HepG2 (cell line): Measurements from ENCODE around the gene ASB3. TPM values are rescaled to one million over a fixed set of nuclear protein-coding genes. Genes with fewer than 3 reads are reported as not detected.
A peak's percentile ranks its signal among the peaks of the same experiment; 100 is the strongest.
"Not testable (repeated sequence)": the region's sequence is repeated elsewhere in the genome, so short reads cannot be mapped to it uniquely, and the experiment has no call there.

Source experiments
- ATAC-seq: fragments of 200-7000 bp; cut with Tn5 transposase; 3 replicates; pipeline ENCODE4 v1.9.1; 2020; ENCODE audit warnings: mild to moderate bottlenecking, moderate library complexity
- BruUV-seq: library from RNA; stranded (reverse); fragments of 400-500 nt; replicated peaks from 2 replicates; lab custom pipeline; 2021; lab: Mats Ljungman, UMichigan
- CTCF ChIA-PET: fragments of 300-600 bp; formaldehyde crosslinking; extraction: SDS; loops from one replicate; lab custom pipeline; 2021; ENCODE audit warnings: low total read pairs, inconsistent platforms, low intra/inter-chr PET ratio; lab: Yijun Ruan, JAX
- POLR2A ChIA-PET: fragments of 350-600 bp; sonication (Branson Sonifier 250); formaldehyde crosslinking; loops from one replicate; lab custom pipeline; 2020; ENCODE audit warnings: antibody characterized with exemption, inconsistent platforms; lab: Yijun Ruan, JAX
- DNase-seq: peaks from one replicate; pipeline ENCODE4 v3.0.0-alpha.2; 2015; ENCODE audit warnings: low spot score
- FAIRE-seq: peaks from 3 replicates; lab custom pipeline; 2011; peaks lifted over from hg19 to GRCh38; lab: Jason Lieb, UNC
- H2AFZ ChIP-seq: one replicate; pipeline ENCODE4 v1.6.1; 2011; ENCODE audit warnings: low read length, inconsistent platforms
- H3K27ac ChIP-seq: fragments of 300-600 bp; 3 replicates; pipeline ENCODE4 v1.8.0; 2011; ENCODE audit warnings: mixed run types, mild to moderate bottlenecking, mixed read lengths, low read length, inconsistent platforms; ENCODE audit not compliant: insufficient read depth; ENCODE audit errors: extremely low read length
- H3K27me3 ChIP-seq, 2 experiments: fragments of 200-600 bp in 1 of 2; 2 replicates in 1 of 2; 3 replicates in 1 of 2; pipeline versions ENCODE4 v1.6.0 to v1.8.0; 2011; ENCODE audit warnings: low read length in 2 of 2, mild to moderate bottlenecking in 2 of 2, moderate library complexity in 2 of 2, inconsistent platforms in 1 of 2; ENCODE audit not compliant: insufficient read depth in 2 of 2, control insufficient read depth in 1 of 2
- H3K36me3 ChIP-seq, 2 experiments: fragments of 200-600 bp in 1 of 2; replicated peaks in 1 of 2; 2 replicates in 1 of 2; 3 replicates in 1 of 2; pipeline versions ENCODE4 v1.5.1 to v1.8.0; 2011; ENCODE audit warnings: low read length in 2 of 2, inconsistent platforms in 1 of 2; ENCODE audit not compliant: insufficient read depth in 2 of 2, control insufficient read depth in 1 of 2
- H3K4me1 ChIP-seq: 2 replicates; pipeline ENCODE4 v1.5.1; 2012; ENCODE audit warnings: low read length, inconsistent platforms; ENCODE audit not compliant: insufficient read depth
- H3K4me2 ChIP-seq: 2 replicates; pipeline ENCODE4 v1.6.0; 2011; ENCODE audit warnings: low read depth, low read length, inconsistent platforms
- H3K4me3 ChIP-seq, 3 experiments: fragments of 200-600 bp in 1 of 3; sonication (generic), shearing (Covaris generic) in 1 of 3; replicated peaks in 1 of 3; 2 replicates each; pipeline ENCODE4 v1.5.1; 2011 to 2016; ENCODE audit warnings: low read length in 3 of 3, inconsistent platforms in 2 of 3, low read depth in 2 of 3, mild to moderate bottlenecking in 2 of 3, control low read depth in 1 of 3, mixed read lengths in 1 of 3; ENCODE audit not compliant: insufficient read depth in 1 of 3
- H3K79me2 ChIP-seq: one replicate; pipeline ENCODE4 v1.6.1; 2011; ENCODE audit warnings: low read length, inconsistent platforms; ENCODE audit not compliant: insufficient read depth
- H3K9ac ChIP-seq: 2 replicates; pipeline ENCODE4 v1.6.0; 2011; ENCODE audit warnings: mild to moderate bottlenecking, low read depth, low read length, inconsistent platforms; ENCODE audit not compliant: insufficient read depth
- H3K9me3 ChIP-seq: 2 replicates; pipeline ENCODE4 v1.5.1; 2012; ENCODE audit warnings: mild to moderate bottlenecking, low read length
- H4K20me1 ChIP-seq: 2 replicates; pipeline ENCODE4 v1.6.0; 2011; ENCODE audit warnings: inconsistent platforms, mild to moderate bottlenecking, low read length, moderate library complexity; ENCODE audit not compliant: insufficient read depth
- BORCS8-MEF2B ChIP-seq: sonication (generic); formaldehyde crosslinking; IDR thresholded peaks from 2 replicates; pipeline ENCODE4 v1.8.0; 2022; ENCODE audit warnings: mild to moderate bottlenecking, missing genetic modification reagents
- FUBP1 ChIP-seq: sonication (generic); formaldehyde crosslinking; IDR thresholded peaks from 2 replicates; pipeline ENCODE4 v1.5.1; 2020; ENCODE audit warnings: missing genetic modification reagents, mild to moderate bottlenecking, borderline replicate concordance
- ZNF274 ChIP-seq: sonication (generic); formaldehyde crosslinking; IDR thresholded peaks from 2 replicates; pipeline ENCODE4 v1.5.1; 2020; ENCODE audit warnings: mild to moderate bottlenecking, missing genetic modification reagents
- ZNF550 ChIP-seq: sonication (generic); formaldehyde crosslinking; IDR thresholded peaks from 2 replicates; pipeline ENCODE4 v1.4.0; 2020; ENCODE audit warnings: mild to moderate bottlenecking, missing genetic modification reagents, borderline replicate concordance
- ZNF598 ChIP-seq: sonication (generic); formaldehyde crosslinking; IDR thresholded peaks from 2 replicates; pipeline ENCODE4 v1.5.1; 2020; ENCODE audit warnings: mild to moderate bottlenecking, missing genetic modification reagents, borderline replicate concordance
- ZNF687 ChIP-seq: sonication (generic); formaldehyde crosslinking; IDR thresholded peaks from 2 replicates; pipeline ENCODE4 v1.5.1; 2020; ENCODE audit warnings: mild to moderate bottlenecking, missing genetic modification reagents, moderate library complexity
- WGBS: methylation state at CpG from one replicate; pipeline ENCODE4 v1.1.6; 2017; ENCODE audit warnings: low lambda C conversion rate; 5-methylcytosine and 5-hydroxymethylcytosine counted together
- in situ Hi-C: cut with HindIII; loops from 2 replicates; pipeline ENCODE4 v1.10.0; 2017; ENCODE audit warnings: low pct_unique_long_range_greater_than_20kb; ENCODE audit not compliant: extremely low pct_ligation_motif_present
- intact Hi-C: fragments of 100-400 bp; cut with micrococcal nuclease; formaldehyde crosslinking; loops from one replicate; pipeline ENCODE4 v1.10.0; 2022; ENCODE audit not compliant: unreplicated experiment
- polyA plus RNA-seq, 8 experiments: library from polyadenylated mRNA; depleted of rRNA in 3 of 8; stranded (reverse) in 7 of 8; unstranded in 1 of 8; fragments of >200 nt; fragmentation: Illumina TruSeq in 4 of 8; extraction: Trizol in 4 of 8; gene quantifications; 2 replicates each; pipeline versions ENCODE4 v1.2.1 to v1.2.3, GENCODE V29; 2011 to 2016; ENCODE audit warnings: low read depth in 4 of 8, missing spikeins in 1 of 8, mixed read lengths in 1 of 8; ENCODE audit not compliant: insufficient read depth in 1 of 8
- total RNA-seq, 5 experiments: library from RNA; depleted of rRNA; stranded (reverse); fragments of >200 nt; fragmentation: Illumina TruSeq; extraction: Trizol; gene quantifications; 2 replicates each; pipeline ENCODE4 v1.2.3, GENCODE V29; 2016; ENCODE audit warnings: low read depth in 1 of 5
- TF ChIP-seq, protein P1 (sequence below): sonication (generic); formaldehyde crosslinking; IDR thresholded peaks from 2 replicates; pipeline ENCODE4 v1.4.0; 2020; ENCODE audit warnings: mild to moderate bottlenecking, missing genetic modification reagents
- TF ChIP-seq, protein P2 (sequence below): sonication (generic); formaldehyde crosslinking; conservative IDR thresholded peaks from 2 replicates; pipeline ENCODE4 v1.8.0; 2022; ENCODE audit warnings: mild to moderate bottlenecking, moderate library complexity, missing genetic modification reagents

ASB3 gene
- total and polyA plus RNA-seq, 2 of the 13 experiments (the other 11 are each of a cell fraction or from before 2014, with no cell fraction given), result 40.1 to 41.8 TPM

DNA sequence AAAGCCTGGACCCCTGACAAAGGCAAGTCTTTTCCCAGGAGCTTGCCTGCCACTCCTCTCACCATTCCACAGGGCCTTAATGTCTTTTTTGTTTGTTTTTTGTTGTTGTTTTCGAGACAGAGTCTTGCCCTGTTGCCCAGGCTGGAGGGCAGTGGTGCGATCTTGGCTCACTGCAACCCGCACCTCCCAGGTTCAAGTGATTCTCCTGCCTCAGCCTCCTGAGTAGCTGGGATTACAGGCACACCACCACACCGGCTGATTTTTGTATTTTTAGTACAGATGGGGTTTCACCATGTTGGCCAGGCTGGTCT lies 43.2 kb upstream of the ASB3 start:
- in situ Hi-C loops, H3K9ac ChIP-seq, H2AFZ ChIP-seq, BruUV-seq, CTCF ChIA-PET, H3K36me3 ChIP-seq, ATAC-seq, intact Hi-C loops, H3K27me3 ChIP-seq, H3K79me2 ChIP-seq, H3K4me3 ChIP-seq, H4K20me1 ChIP-seq, POLR2A ChIA-PET, FAIRE-seq, H3K4me2 ChIP-seq, H3K9me3 ChIP-seq, DNase-seq: not testable (repeated sequence)
- peak; percentile 47; the same call in 1 of the 2 replicates for TF ChIP-seq ZNF687 (CRISPR knock-in tag)
- TF ChIP-seq BORCS8-MEF2B (CRISPR knock-in tag), result 0 out of 2 replicates have a peak, but pooled peaks have one; percentile 32
- TF ChIP-seq, protein P1, sequence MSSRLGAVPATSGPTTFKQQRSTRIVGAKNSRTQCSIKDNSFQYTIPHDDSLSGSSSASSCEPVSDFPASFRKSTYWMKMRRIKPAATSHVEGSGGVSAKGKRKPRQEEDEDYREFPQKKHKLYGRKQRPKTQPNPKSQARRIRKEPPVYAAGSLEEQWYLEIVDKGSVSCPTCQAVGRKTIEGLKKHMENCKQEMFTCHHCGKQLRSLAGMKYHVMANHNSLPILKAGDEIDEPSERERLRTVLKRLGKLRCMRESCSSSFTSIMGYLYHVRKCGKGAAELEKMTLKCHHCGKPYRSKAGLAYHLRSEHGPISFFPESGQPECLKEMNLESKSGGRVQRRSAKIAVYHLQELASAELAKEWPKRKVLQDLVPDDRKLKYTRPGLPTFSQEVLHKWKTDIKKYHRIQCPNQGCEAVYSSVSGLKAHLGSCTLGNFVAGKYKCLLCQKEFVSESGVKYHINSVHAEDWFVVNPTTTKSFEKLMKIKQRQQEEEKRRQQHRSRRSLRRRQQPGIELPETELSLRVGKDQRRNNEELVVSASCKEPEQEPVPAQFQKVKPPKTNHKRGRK (CRISPR knock-in tag), result 0 out of 2 replicates have a peak, but pooled peaks have one; percentile 39
- TF ChIP-seq, protein P2, sequence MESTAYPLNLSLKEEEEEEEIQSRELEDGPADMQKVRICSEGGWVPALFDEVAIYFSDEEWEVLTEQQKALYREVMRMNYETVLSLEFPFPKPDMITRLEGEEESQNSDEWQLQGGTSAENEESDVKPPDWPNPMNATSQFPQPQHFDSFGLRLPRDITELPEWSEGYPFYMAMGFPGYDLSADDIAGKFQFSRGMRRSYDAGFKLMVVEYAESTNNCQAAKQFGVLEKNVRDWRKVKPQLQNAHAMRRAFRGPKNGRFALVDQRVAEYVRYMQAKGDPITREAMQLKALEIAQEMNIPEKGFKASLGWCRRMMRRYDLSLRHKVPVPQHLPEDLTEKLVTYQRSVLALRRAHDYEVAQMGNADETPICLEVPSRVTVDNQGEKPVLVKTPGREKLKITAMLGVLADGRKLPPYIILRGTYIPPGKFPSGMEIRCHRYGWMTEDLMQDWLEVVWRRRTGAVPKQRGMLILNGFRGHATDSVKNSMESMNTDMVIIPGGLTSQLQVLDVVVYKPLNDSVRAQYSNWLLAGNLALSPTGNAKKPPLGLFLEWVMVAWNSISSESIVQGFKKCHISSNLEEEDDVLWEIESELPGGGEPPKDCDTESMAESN (CRISPR knock-in tag), result 0 out of 2 replicates have a peak, but pooled peaks have one; percentile 32
- 0 out of 2 replicates have a peak, but pooled peaks have one; percentile 53 for TF ChIP-seq ZNF550 (CRISPR knock-in tag)
- 0 out of 2 replicates have a peak, but pooled peaks have one; percentile 70 for TF ChIP-seq ZNF598
- 0 out of 2 replicates have a peak, but pooled peaks have one; percentile 65 for TF ChIP-seq ZNF274 (CRISPR knock-in tag)
- 0 out of 2 replicates have a peak, but pooled peaks have one; percentile 56 for TF ChIP-seq FUBP1
- 98% methylated on average over 4 of the region's 4 CpGs for WGBS
- Histone ChIP-seq H3K27ac (peak overlapping the region; percentile 93), H3K4me1 (peaks cover 53% of the 10 kb centered on the region)
